Activated T-helper 1 cell treated with anti-CD3 and anti-CD28 coated beads, Interleukin-12 subunit alpha, Interleukin-12 subunit beta, Interleukin-2, Interleukin-4 antibody, amounts not matched to agents 30 ng/mL and 10 ng/mL and 1 ng/mL, durations not matched to agents 14 hours and 24 hours and 36 hours (primary cell): ENCODE results near the gene INAFM2. TPM values are rescaled to one million over a fixed set of nuclear protein-coding genes. Genes with fewer than 3 reads are reported as not detected.

Source experiments
- DNase-seq: peaks from one replicate; pipeline ENCODE4 v3.0.0; 2021; ENCODE audit warnings: low spot score
- H3K27ac Mint-ChIP-seq: one replicate; pipeline ENCODE4 v1.8.0; 2021; ENCODE audit warnings: mild to moderate bottlenecking, mixed read lengths
- H3K27me3 Mint-ChIP-seq: one replicate; pipeline ENCODE4 v1.8.0; 2022; ENCODE audit warnings: mild to moderate bottlenecking, moderate library complexity, mixed read lengths; ENCODE audit not compliant: insufficient read depth
- H3K36me3 Mint-ChIP-seq: one replicate; pipeline ENCODE4 v1.8.0; 2021; ENCODE audit warnings: low read depth, mixed read lengths
- H3K4me1 Mint-ChIP-seq: one replicate; pipeline ENCODE4 v1.8.0; 2021; ENCODE audit warnings: low read depth, mixed read lengths
- H3K4me3 Mint-ChIP-seq: one replicate; pipeline ENCODE4 v1.8.0; 2021; ENCODE audit warnings: mild to moderate bottlenecking, moderate library complexity, mixed read lengths
- H3K9me3 Mint-ChIP-seq: one replicate; pipeline ENCODE4 v1.8.0; 2021; ENCODE audit warnings: mixed read lengths
- intact Hi-C: fragments of 100-400 bp; cut with micrococcal nuclease; formaldehyde crosslinking; loops from one replicate; pipeline ENCODE4 v1.15.1; 2024
- total RNA-seq: library from RNA; stranded (reverse); gene quantifications from 2 replicates; pipeline ENCODE4 v1.2.3, GENCODE V29; 2022

Gene INAFM2
- total RNA-seq, 1 donor from 2014 or later: 19.2 TPM

GRCh38 chr15:40282147-40282868, 41.2 kb upstream of the INAFM2 start:
- H3K36me3 Mint-ChIP-seq: peaks cover 7% of the 10 kb centered on the region
- H3K27ac Mint-ChIP-seq: no peak overlapping the region
- peak; percentile 38 for DNase-seq
- H3K27me3 Mint-ChIP-seq: peaks cover 46% of the 10 kb centered on the region
- no peaks in the 10 kb centered on the region for H3K9me3 Mint-ChIP-seq
- H3K4me1 Mint-ChIP-seq: peaks cover 5% of the 10 kb centered on the region
- peak overlapping the region; percentile 68 for H3K4me3 Mint-ChIP-seq
- intact Hi-C loops: no loop called here

DNA sequence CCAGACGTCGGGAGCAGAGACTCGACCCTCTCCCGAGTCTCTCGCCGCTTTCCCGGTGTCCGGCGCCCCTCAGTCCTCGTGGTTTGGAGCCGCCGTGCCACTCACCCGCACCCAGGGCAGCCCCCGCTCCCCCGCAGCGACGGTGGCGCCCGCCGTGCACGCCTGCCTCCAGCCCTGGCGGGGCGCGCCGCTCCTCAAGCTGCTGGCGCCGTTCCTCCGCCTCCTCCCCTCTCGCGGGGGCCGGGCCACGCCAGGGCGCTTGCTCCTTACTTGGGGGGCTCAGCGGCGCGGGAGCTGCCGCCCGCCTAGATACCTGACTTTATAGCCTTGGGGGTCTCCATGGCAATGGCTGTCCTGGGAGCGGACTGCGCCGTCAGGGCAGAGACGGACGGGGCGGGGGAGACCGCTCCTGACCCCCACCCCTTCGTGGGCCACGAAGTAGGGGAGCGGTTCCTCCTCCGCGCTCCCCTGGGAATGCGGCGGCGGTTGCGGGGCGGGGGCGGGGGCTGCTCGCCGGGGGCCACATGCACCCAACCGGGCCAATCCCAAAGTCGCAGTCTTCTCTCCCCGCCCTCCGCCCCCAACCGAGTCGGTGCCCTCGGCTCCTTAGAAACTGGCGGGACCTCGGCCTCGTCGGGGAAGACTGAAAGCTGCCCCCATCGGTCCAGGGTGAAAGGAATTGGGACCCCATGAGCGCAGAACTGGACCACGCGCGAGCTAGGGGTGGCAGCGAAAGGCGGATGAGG, 40.5 kb upstream of the INAFM2 start, which contains the start of gene ANKRD63:
Gene ANKRD63 (minus strand): TSS at position 196 of the 746 bp plus-strand sequence. CDS start 478 bp downstream, outside the sequence.
- Mint-ChIP-seq H3K36me3 (peaks cover 7% of the 10 kb centered on the region), H3K4me3 (peak within 1 kb of the TSS; percentile 68), H3K27me3 (peaks cover 40% of the 10 kb centered on the region), H3K4me1 (peaks cover 5% of the 10 kb centered on the region), H3K9me3 (no peaks in the 10 kb centered on the region), H3K27ac (no peak within 1 kb of the TSS)
- intact Hi-C loops: no loop called here
- no peak for DNase-seq

GRCh38 chr15:40283615-40284300, 39.7 kb upstream of the INAFM2 start:
- Mint-ChIP-seq H3K36me3 (peaks cover 7% of the 10 kb centered on the region), H3K4me1 (peaks cover 5% of the 10 kb centered on the region), H3K27ac (no peak overlapping the region), H3K9me3 (no peaks in the 10 kb centered on the region), H3K4me3 (no peak overlapping the region), H3K27me3 (peaks cover 33% of the 10 kb centered on the region)
- intact Hi-C loops: no loop called here
- no peak for DNase-seq

- intact Hi-C loops: no loop called here
- H3K4me3 Mint-ChIP-seq: no peak overlapping the region
- H3K36me3 Mint-ChIP-seq: peaks cover 10% of the 10 kb centered on the region
- H3K27ac Mint-ChIP-seq: no peak overlapping the region
- peaks cover 23% of the 10 kb centered on the region for H3K27me3 Mint-ChIP-seq
- no peaks in the 10 kb centered on the region for H3K4me1 Mint-ChIP-seq
- no peaks in the 10 kb centered on the region for H3K9me3 Mint-ChIP-seq
- no peak for DNase-seq
Observed at GRCh38 chr15:40285151-40285550, 38.3 kb upstream of the INAFM2 start.

DNA sequence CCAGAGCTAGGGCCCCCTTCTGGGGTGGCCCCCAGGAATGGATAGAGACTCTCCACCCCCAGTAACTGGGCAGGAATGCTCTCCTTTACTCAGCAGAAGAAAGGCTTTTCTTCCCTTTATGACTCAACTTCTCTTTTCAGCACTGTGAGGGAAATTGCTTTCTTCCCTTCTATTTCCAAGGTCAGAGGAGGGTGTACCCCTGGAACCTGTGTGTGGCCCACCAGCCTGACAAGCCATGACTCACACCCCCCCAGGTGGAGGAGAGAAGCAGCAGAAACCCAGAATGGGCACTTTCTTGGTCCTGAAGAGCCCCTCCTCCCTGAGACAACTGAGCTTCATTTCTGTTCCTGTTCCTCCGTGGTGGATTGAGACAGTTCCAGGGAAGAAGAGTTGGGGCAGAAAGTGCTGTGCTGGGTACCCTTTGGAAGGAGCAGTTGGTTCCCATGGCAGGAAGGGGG, 37.9 kb upstream of the INAFM2 start:
- intact Hi-C loops: no loop called here
- Mint-ChIP-seq H3K4me1 (no peaks in the 10 kb centered on the region), H3K27me3 (peaks cover 18% of the 10 kb centered on the region), H3K9me3 (no peaks in the 10 kb centered on the region), H3K27ac (no peak overlapping the region), H3K4me3 (no peak overlapping the region), H3K36me3 (peaks cover 11% of the 10 kb centered on the region)
- DNase-seq: no peak

DNA sequence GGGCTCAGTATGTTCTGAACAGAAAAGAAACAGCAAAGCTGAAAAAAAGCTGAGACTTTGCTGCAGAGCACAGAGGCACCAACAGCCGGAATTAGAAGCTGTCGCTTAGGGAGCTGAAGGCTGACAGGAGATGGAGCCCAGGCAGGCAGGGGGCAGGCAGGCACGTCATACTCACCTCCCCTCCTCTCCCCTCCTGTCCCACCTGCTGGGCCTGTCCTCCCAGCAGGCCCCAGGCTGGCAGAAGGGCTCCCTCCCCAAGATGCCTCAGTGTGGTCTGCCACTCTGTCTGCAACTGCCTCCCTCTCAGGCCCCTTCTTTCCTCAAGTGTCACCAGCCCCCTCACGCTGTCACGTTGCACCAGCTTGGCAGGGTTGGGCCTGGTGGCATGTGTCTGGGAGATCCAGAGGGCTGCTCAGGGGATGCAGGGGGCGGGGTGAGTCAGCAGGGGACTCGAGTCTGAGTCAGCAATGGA, 37.4 kb upstream of the INAFM2 start:
- Mint-ChIP-seq H3K36me3 (peaks cover 12% of the 10 kb centered on the region), H3K27ac (no peak overlapping the region), H3K4me1 (no peaks in the 10 kb centered on the region), H3K27me3 (peaks cover 13% of the 10 kb centered on the region), H3K4me3 (no peak overlapping the region), H3K9me3 (no peaks in the 10 kb centered on the region)
- no peak for DNase-seq
- intact Hi-C loops: no loop called here

GRCh38 chr15:40286794-40287193, 36.7 kb upstream of the INAFM2 start:
- Mint-ChIP-seq H3K27ac (no peak overlapping the region), H3K36me3 (peaks cover 12% of the 10 kb centered on the region), H3K9me3 (no peaks in the 10 kb centered on the region), H3K27me3 (peaks cover 12% of the 10 kb centered on the region), H3K4me3 (no peak overlapping the region), H3K4me1 (no peaks in the 10 kb centered on the region)
- intact Hi-C loops: no loop called here
- DNase-seq: no peak

GRCh38 chr15:40287505-40287904, 36.0 kb upstream of the INAFM2 start:
- Mint-ChIP-seq H3K27me3 (peaks cover 12% of the 10 kb centered on the region), H3K4me1 (no peaks in the 10 kb centered on the region), H3K4me3 (no peak overlapping the region), H3K9me3 (no peaks in the 10 kb centered on the region), H3K36me3 (peaks cover 12% of the 10 kb centered on the region), H3K27ac (no peak overlapping the region)
- intact Hi-C loops: no loop called here
- DNase-seq: no peak

DNA sequence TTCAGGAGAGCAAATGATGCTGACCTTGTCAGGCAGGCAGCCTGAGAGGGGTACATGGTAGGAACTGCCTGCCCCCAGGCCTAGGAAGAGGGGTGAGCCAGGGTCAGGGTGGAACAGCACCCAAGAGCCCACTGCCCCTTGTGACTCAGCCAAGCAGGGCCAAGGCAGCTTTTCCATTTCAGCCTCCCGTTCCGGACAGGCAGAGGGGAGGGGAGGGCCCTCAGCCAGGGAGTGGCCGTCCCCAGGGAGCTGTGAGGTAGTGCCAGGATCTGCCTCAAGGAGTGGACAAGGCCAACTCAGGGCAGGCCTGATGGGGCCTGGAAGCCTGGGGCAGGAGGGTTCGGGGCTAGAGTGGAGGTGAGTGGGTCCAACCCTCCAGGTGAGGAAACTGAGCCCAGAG, 35.5 kb upstream of the INAFM2 start:
- no peaks in the 10 kb centered on the region for H3K4me1 Mint-ChIP-seq
- peaks cover 12% of the 10 kb centered on the region for H3K36me3 Mint-ChIP-seq
- H3K27me3 Mint-ChIP-seq: peaks cover 12% of the 10 kb centered on the region
- intact Hi-C loops: no loop called here
- no peak overlapping the region for H3K4me3 Mint-ChIP-seq
- H3K27ac Mint-ChIP-seq: no peak overlapping the region
- DNase-seq: no peak
- no peaks in the 10 kb centered on the region for H3K9me3 Mint-ChIP-seq

DNA sequence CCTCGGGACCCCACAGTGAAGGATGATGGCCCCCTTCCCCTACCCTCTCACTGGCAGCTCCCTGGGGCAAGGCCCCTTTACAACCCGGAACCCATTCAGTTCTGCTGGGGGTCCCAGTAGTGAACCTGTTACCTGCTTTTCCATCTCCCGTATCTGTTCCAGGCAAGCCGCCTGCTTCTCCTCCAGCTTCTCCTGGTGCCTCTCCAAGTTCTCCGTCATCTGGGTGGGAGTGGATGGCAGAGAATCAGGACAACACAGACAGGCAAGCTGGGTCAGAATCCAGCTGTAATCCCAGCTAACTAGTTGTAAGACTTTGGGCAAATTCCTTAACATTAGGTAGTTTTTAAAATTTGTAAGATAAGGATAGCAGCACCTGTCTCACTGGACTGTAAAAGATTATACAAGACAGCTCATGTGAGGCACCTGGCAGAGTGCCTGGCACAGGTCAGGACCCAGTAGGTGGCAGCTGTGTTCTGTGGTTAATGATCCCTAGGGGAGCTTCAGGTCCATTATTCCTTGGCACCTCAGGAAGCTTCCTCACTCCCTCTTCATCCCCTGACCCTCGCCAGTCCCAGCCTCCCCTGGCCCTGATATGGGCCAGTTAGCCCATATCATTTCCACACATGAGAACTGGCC, 34.2 kb upstream of the INAFM2 start:
- no peaks in the 10 kb centered on the region for H3K9me3 Mint-ChIP-seq
- intact Hi-C loops: no loop called here
- no peak for DNase-seq
- no peaks in the 10 kb centered on the region for H3K4me1 Mint-ChIP-seq
- peaks cover 2% of the 10 kb centered on the region for H3K27me3 Mint-ChIP-seq
- H3K4me3 Mint-ChIP-seq: no peak overlapping the region
- H3K36me3 Mint-ChIP-seq: peaks cover 11% of the 10 kb centered on the region
- H3K27ac Mint-ChIP-seq: no peak overlapping the region

GRCh38 chr15:40290545-40290917, 33.0 kb upstream of the INAFM2 start:
- Mint-ChIP-seq H3K36me3 (peaks cover 10% of the 10 kb centered on the region), H3K27ac (no peak overlapping the region), H3K4me3 (no peak overlapping the region), H3K27me3 (no peaks in the 10 kb centered on the region), H3K4me1 (no peaks in the 10 kb centered on the region), H3K9me3 (no peaks in the 10 kb centered on the region)
- intact Hi-C loops: no loop called here
- DNase-seq: no peak

- no peak overlapping the region for H3K4me3 Mint-ChIP-seq
Observed at GRCh38 chr15:40290918-40291574, 32.4 kb upstream of the INAFM2 start.

More at GRCh38 chr15:40290918-40291574, 32.4 kb upstream of the INAFM2 start:
- no peaks in the 10 kb centered on the region for H3K9me3 Mint-ChIP-seq
- H3K4me1 Mint-ChIP-seq: no peaks in the 10 kb centered on the region
- intact Hi-C loops: no loop called here
- peaks cover 10% of the 10 kb centered on the region for H3K36me3 Mint-ChIP-seq
- no peak for DNase-seq
- no peak overlapping the region for H3K27ac Mint-ChIP-seq
- H3K27me3 Mint-ChIP-seq: no peaks in the 10 kb centered on the region
